ENCODE measurements around the gene ING3.
A peak's percentile ranks its signal among the peaks of the same experiment; 100 is the strongest.

ING3 gene

GRCh38 chr7:120989257-120990220, 39.0 kb downstream of the ING3 start:
- no peak for DNase-seq (ENCODE audit: low spot score)

DNA sequence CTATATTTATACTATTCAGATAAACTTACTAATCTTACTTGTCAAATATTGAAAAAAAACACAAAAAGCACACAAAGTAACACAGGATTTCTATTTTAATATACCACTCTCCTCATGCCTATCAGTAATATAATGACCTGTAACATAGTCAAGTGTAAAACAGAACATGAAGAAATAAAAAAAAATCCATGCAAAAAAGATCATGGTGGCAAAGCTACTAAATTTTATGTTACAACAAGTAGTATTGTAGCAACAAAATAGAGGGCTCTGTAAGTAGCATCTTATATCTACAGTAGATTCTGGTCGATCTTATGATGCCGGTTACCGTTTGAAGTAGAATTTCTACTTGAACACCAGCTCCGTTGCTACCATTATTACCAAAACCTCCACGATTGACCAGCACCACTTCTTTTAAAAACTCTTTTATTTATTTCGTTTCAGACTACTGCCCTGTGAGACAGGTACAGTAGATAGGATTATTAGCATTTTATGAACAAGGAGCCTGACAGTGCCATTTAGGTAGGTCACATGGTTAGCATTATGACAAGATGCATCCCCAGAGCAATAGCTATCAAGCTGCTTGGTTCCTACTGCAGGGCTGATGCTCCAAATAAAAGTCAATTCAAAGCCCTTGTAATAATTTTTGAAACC, 40.0 kb downstream of the ING3 start:
- DNase-seq (ENCODE audit: low spot score), result no peak

DNA sequence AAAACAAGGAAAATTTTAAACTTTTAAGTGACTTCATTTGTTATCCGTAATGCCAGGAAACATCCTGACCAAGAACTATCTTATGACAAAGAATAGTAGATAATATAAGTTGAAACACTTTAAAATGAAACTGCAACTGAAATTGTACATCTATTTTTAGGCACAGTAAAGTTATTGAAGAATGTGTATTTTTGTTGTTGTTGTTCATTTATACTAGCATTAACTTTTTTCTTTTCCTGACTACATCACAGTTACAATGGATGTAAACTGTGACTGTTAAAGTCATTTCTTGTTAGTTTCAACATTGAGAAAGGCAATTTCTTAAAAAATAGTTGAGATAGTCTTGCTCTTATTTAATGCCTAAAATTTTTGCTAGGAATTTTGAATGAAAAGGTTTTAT, 40.6 kb downstream of the ING3 start:
- DNase-seq (ENCODE audit: low spot score), result no peak

GRCh38 chr7:120991581-120991980, 41.0 kb downstream of the ING3 start:
- DNase-seq (ENCODE audit: low spot score), result no peak

GRCh38 chr7:120992272-120992964, 41.8 kb downstream of the ING3 start:
- DNase-seq (ENCODE audit: low spot score), result no peak

- no peak for DNase-seq (ENCODE audit: low spot score)
Observed at GRCh38 chr7:120992965-120993494, 42.5 kb downstream of the ING3 start.

DNA sequence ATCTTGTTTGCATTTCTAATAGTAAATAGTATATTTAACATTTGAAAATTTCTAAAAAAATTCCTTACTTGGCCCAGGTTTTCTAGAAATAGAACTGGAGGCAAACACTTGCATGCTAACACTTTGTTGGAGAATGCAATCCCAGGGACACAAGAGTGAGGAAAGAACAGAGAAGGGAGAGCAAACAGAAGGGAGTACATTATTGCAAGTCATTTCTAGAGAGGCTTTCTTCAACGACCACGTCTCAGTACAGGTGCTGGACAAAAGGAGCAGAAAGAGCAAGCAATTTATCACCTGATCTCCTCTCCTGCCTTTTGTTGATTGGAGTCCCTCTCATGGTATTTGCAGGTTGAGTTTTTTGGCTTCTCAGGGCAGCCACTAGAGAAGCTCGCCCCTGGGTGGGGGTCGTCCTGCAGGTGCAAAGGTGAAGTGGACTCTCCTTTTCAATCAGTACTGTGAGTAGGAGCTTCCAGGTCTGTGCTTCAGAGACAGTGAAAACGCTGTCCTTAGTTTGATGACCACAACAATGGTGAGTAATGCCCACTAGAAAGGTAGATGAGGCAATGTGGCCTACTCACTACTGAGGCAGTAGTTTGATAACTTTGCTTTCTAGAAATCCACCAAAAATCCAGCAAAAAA, 43.1 kb downstream of the ING3 start:
- no peak for DNase-seq (ENCODE audit: low spot score)

DNA sequence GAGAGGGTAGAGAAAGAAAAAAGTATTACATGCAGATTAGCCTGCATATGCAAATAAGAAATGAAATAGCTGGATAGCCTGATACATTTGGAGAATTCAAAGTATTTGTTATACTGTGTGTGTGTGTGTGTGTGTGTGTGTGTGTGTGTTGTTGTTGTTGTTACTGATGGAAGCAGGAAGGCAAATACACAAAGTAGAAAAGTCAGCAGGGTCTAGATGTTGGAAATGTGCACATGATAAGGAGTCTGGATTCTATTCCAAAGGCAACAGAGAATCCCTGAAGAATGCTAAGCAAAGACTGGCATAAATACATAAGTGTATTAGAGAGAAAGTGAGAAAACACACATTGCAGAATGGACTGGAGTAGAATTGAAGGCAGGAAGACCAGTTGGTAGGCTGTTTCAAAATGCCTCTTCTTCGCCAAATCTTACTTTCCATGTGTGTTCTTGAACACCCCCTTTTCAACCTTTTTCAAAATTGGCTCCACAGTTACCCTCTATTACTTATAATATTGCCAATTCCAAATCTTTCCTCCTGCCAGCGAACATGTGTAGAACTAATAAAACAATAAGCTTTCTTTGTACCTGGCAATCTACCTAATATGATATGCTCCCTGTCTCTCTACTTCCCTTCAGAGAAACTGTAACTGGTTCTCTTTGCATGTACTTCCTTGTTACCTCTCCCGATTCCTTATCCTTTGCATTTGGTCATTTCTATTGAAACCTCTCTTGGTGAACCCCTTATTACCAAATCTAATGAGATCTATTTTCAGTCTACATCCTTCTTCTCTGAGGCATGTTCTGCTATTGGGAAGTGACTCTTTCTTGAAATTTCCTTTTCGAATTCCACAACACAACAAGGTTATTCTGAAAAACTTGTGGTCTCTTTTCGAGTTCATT, 44.2 kb downstream of the ING3 start:
- DNase-seq (ENCODE audit: low spot score), result no peak

DNA sequence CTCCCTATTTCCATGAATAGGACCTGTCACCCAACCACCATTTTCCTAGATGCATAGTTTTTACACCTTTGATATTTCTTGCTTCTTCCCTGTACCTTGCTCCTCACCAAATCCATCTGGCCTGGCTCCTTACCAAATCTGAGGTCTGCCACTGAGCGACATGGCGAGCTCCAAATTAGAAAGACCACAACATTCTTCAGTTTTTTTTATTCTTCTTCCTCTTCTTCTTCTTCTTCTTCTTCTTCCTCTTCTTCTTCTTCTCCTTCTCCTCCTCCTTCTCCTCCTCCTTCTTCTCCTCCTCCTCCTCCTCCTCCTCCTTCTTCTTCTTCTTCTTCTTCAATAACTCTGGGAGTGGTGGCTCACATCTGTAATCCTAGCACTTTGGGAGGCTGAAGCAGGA, 45.1 kb downstream of the ING3 start:
- DNase-seq (ENCODE audit: low spot score), result no peak

DNA sequence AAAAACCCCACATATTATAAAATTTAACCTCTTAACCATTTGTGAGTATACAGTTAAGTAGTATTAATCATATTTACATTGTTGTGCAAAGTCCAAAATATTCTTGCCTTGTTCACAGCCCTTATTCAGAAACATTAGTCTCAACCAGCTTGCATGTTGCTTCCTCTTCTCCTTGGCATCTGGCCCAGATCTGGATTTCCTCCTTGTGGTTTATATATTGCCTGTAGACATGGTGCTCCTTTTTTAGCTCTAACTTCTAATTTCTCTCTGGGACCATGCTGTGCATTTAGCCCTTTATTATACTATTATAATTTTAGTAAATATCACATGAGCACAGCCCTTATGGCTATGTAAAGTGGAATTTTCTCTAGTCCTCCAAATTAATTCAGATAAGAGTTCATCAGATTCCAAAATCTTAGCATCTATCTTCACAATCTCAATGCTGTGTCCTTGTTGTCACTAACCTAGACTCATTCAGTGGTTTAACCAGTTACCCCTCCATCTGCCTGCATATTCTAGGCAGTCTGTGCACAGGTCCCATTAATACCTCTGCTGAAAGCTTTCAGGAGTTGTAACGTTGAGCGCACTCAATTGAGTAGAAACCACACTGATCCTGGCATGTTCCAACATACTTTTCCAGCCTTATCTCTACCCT, 45.9 kb downstream of the ING3 start:
- DNase-seq (ENCODE audit: low spot score), result peak; percentile 42

GRCh38 chr7:120996988-120997345, 46.4 kb downstream of the ING3 start:
- no peak for DNase-seq (ENCODE audit: low spot score)

- no peak for DNase-seq (ENCODE audit: low spot score)
Observed at GRCh38 chr7:120997882-120998474, 47.4 kb downstream of the ING3 start.

DNA sequence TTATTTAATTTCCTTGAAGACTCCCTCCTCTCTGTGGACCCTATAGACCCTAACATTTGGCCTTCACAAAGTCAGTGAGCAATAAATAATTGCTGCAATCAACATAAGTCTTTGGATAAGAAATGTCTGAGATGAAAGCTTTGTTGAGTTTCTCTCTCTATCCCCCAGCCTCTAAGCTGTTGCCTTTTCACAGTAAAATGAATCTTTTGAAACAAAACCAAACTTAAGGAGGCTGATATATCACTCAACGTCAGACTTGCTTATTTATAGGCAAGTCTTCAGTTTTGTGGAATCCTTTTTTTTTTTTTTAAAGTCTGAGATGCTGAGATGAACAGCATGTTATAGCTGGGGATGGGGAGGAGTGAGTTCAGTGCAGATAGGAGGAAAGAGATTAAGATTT, 47.9 kb downstream of the ING3 start:
- DNase-seq (ENCODE audit: low spot score), result no peak

GRCh38 chr7:120998996-120999565, 48.5 kb downstream of the ING3 start:
- DNase-seq (ENCODE audit: low spot score), result no peak

DNA sequence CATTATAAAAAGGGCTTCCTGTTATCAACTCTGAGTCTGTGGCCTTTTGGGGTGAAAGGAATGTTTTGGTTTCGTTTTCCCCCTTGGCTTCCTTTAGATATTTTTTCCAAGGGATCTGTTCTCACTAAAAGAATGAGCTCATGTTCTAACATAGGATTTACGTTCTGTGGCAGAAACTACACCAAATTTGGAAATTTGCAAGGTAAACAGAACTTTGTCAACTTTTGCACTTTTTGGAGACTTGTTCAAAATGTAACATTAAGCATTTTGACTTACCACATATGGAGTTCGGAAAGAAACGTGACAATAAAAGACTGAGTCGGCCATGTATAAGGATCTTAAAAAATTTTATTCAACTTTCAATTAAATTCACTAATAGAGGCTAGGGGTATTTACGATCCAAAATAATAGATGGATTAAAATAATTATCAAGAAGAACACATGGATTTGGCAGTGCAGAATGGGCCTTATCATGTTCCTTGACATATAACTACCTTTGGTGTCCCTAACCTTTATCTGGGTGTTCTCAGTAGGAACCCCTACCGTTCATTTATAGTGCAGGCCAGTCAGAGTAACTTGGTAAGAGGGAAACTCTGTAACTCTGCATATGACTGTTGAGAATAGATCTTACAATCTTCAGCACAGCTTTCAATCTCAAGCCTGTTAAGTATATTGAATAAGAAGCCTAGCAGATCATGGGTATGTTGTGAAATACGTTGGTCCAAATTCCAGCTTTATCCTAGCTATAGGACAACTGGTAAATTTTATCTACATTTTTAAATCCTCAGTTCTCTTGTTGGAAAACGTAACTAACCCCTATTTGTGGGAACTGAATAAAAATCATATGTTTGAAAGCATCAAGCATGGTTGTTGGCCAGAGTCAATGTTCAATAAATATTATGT, 49.8 kb downstream of the ING3 start:
- no peak for DNase-seq (ENCODE audit: low spot score)

- no peak for DNase-seq (ENCODE audit: low spot score)
Observed at GRCh38 chr7:121001234-121001906, 50.8 kb downstream of the ING3 start.

DNA sequence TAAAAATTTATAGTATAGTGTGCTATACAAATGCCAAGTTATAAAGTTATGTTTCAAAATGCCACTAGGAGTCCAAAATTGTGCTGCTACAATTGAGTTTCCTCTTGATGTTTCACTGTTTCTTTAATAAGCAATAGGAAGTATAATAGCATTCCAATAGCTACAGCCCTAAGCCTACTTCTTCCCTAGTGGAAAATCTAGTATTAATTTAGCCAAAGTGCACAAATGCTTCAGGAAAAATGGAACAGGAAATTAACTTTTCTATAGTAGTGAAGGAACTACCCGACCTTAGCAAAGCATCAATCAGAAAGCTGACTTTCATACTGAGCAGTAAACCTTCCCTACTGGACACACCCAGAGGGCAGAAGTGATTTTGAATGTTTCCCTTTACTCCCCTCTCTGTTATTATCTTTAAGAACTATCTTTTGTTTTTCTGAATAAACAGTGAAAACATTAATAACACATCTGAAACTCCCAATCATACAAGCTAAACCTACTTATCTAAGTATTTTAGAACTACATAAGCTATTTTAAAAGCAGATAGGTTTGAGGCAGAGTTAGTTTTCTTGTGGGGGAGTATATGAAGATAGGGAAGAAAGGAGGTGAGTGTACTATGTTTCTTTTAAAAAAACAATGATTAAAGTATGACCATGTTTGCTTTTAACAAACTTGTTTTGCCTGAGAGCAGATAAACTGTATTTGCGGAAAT, 51.6 kb downstream of the ING3 start:
- no peak for DNase-seq (ENCODE audit: low spot score)
